ENCODE measurements around the gene SCGB1D1. TPM values are rescaled to one million over a fixed set of nuclear protein-coding genes. Genes with fewer than 3 reads are reported as not detected.
"Not testable (repeated sequence)": the region's sequence is repeated elsewhere in the genome, so short reads cannot be mapped to it uniquely, and the experiment has no call there.

The SCGB1D1 gene
- total RNA-seq, 8 experiments from 2014 or later: not detected

GRCh38 chr11:62172294-62172693 lies 17.7 kb upstream of the SCGB1D1 start:
- in situ Hi-C loops (cut with MboI; ENCODE audit: low pct_unique_long_range_greater_than_20kb in 2 of 9, low sequenced_read_pairs in 9 of 9, unreplicated experiment in 9 of 9): loop anchor here in 1 of 9 experiments (25.0 kb wide), 1 partner anchor 140 kb away; no protein-coding TSS in a partner anchor

GRCh38 chr11:62176766-62177165 lies 13.2 kb upstream of the SCGB1D1 start:
- no peak overlapping the region for H3K27ac ChIP-seq
- no peak overlapping the region for H3K4me3 ChIP-seq
- peak in 1 of 8 experiments; percentile 12 for ATAC-seq (replicated peaks in 6 of 8)
- WGBS, 10 experiments: 8 to 98% (median 52%) methylated on average over 1 to 3 of the region's 3 CpGs; no CpG with 5 or more reads in 5 of the 10 experiments
- peaks cover 4 to 10% of the 10 kb centered on the region in 2 donors for H3K4me1 ChIP-seq (replicated peaks in 1 of 2)
- in situ Hi-C loops (cut with MboI; ENCODE audit: low pct_unique_long_range_greater_than_20kb in 2 of 9, low sequenced_read_pairs in 9 of 9, unreplicated experiment in 9 of 9): no loop called here

More at GRCh38 chr11:62172294-62172693, 17.7 kb upstream of the SCGB1D1 start:
- Histone ChIP-seq H3K4me3 (no peak overlapping the region), H3K27ac (no peak overlapping the region), H3K4me1 (replicated peaks in 1 of 2) (peaks cover 4 to 15% of the 10 kb centered on the region in 2 donors)
- WGBS, 10 experiments: 40 to 100% (median 57%) methylated on average over 2 to 7 of the region's 7 CpGs
- ATAC-seq (replicated peaks in 6 of 8): peak in 2 of 8 experiments; percentile 43 to 52

- ATAC-seq (replicated peaks in 6 of 8): no peak
- in situ Hi-C loops (cut with MboI; ENCODE audit: low pct_unique_long_range_greater_than_20kb in 2 of 9, low sequenced_read_pairs in 9 of 9, unreplicated experiment in 9 of 9): no loop called here
- no peaks in the 10 kb centered on the region for H3K4me1 ChIP-seq (replicated peaks in 1 of 2)
- 0 to 100% (median 72%) methylated on average over 1 to 5 of the region's 5 CpGs for WGBS, 10 experiments
- no peak overlapping the region for H3K27ac ChIP-seq
- no peak overlapping the region for H3K4me3 ChIP-seq
Observed at GRCh38 chr11:62179995-62180394, 10.0 kb upstream of the SCGB1D1 start.

GRCh38 chr11:62181097-62181496 lies 8.9 kb upstream of the SCGB1D1 start:
- no peaks in the 10 kb centered on the region for H3K4me1 ChIP-seq (replicated peaks in 1 of 2)
- in situ Hi-C loops (cut with MboI; ENCODE audit: low pct_unique_long_range_greater_than_20kb in 2 of 9, low sequenced_read_pairs in 9 of 9, unreplicated experiment in 9 of 9): no loop called here
- ATAC-seq (replicated peaks in 6 of 8): no peak
- 0 to 94% (median 84%) methylated on average over 1 to 2 of the region's 2 CpGs; no CpG with 5 or more reads in 4 of the 10 experiments for WGBS, 10 experiments
- H3K4me3 ChIP-seq: no peak overlapping the region
- H3K27ac ChIP-seq: no peak overlapping the region

GRCh38 chr11:62182147-62182891 lies 7.7 kb upstream of the SCGB1D1 start:
- no peaks in the 10 kb centered on the region for H3K4me1 ChIP-seq (replicated peaks in 1 of 2)
- peak in 3 of 8 experiments; percentile 37 to 72 (median 66) for ATAC-seq (replicated peaks in 6 of 8)

GRCh38 chr11:62186195-62186594 lies 3.8 kb upstream of the SCGB1D1 start:
- no peak for ATAC-seq (replicated peaks in 6 of 8)
- H3K4me1 ChIP-seq (replicated peaks in 1 of 2): no peaks in the 10 kb centered on the region
- H3K4me3 ChIP-seq: no peak overlapping the region
- H3K27ac ChIP-seq: no peak overlapping the region
- in situ Hi-C loops (cut with MboI; ENCODE audit: low pct_unique_long_range_greater_than_20kb in 2 of 9, low sequenced_read_pairs in 9 of 9, unreplicated experiment in 9 of 9): no loop called here
- 8 to 76% methylated on average over 2 of the region's 2 CpGs; no CpG with 5 or more reads in 8 of the 10 experiments for WGBS, 10 experiments

More at GRCh38 chr11:62182147-62182891, 7.7 kb upstream of the SCGB1D1 start:
- H3K4me3 ChIP-seq: no peak overlapping the region
- H3K27ac ChIP-seq: no peak overlapping the region
- in situ Hi-C loops (cut with MboI; ENCODE audit: low pct_unique_long_range_greater_than_20kb in 2 of 9, low sequenced_read_pairs in 9 of 9, unreplicated experiment in 9 of 9): no loop called here
- WGBS, 10 experiments: 13 to 76% (median 64%) methylated on average over 4 to 8 of the region's 8 CpGs

DNA sequence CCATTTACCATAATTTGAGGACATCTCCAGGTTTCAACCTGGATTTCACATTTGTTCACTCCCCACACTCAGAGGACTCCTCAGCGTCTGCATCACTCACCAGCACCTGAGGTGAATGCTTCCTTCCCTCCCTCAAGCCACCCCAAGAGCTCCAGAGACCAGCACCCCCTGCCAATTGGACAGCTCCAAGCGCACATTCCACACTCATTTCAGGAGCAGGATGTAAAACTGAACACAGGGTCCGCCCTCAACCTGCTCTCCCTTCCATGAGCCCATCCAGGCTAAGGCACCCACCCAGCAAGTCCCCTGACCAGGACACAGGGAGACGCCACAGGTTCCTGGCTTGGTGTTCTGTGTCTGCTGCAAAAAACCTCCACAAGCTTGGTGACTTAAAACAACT lies 3.9 kb downstream of the SCGB1D1 start:
- peak in 3 of 8 experiments; percentile 18 to 45 (median 19) for ATAC-seq (replicated peaks in 6 of 8)
- in situ Hi-C loops (cut with MboI; ENCODE audit: low pct_unique_long_range_greater_than_20kb in 2 of 9, low sequenced_read_pairs in 9 of 9, unreplicated experiment in 9 of 9): no loop called here

DNA sequence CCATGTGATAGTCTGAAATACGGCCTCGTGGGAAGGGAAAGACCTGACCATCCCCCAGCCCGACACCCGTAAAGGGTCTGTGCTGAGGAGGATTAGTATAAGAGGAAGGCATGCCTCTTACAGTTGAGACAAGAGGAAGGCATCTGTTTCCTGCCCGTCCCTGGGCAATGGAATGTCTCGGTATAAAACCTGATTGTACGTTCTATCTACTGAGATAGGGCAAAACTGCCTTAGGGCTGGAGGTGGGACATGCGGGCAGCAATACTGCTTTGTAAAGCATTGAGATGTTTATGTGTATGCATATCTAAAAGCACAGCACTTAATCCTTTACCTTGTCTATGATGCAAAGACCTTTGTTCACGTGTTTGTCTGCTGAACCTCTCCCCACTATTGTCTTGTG lies 5.0 kb downstream of the SCGB1D1 start:
- H3K4me1 ChIP-seq (replicated peaks in 1 of 2); in situ Hi-C loops (cut with MboI; ENCODE audit: low pct_unique_long_range_greater_than_20kb in 2 of 9, low sequenced_read_pairs in 9 of 9, unreplicated experiment in 9 of 9); H3K27ac ChIP-seq; H3K4me3 ChIP-seq; ATAC-seq (replicated peaks in 6 of 8): not testable (repeated sequence)
- WGBS, 10 experiments: 33% methylated on average over 1 of the region's 9 CpGs; no CpG with 5 or more reads in 9 of the 10 experiments

More for the DNA sequence above, 3.9 kb downstream of the SCGB1D1 start:
- Histone ChIP-seq H3K27ac (no peak overlapping the region), H3K4me1 (replicated peaks in 1 of 2) (no peaks in the 10 kb centered on the region), H3K4me3 (no peak overlapping the region)
- WGBS, 10 experiments: 0 to 100% (median 81%) methylated on average over 1 to 3 of the region's 4 CpGs; no CpG with 5 or more reads in 5 of the 10 experiments

GRCh38 chr11:62195945-62196344 lies 5.9 kb downstream of the SCGB1D1 start:
- in situ Hi-C loops (cut with MboI; ENCODE audit: low pct_unique_long_range_greater_than_20kb in 2 of 9, low sequenced_read_pairs in 9 of 9, unreplicated experiment in 9 of 9): no loop called here
- Histone ChIP-seq H3K4me1 (replicated peaks in 1 of 2) (no peaks in the 10 kb centered on the region), H3K4me3 (no peak overlapping the region), H3K27ac (no peak overlapping the region)
- ATAC-seq (replicated peaks in 6 of 8): peak in 1 of 8 experiments; percentile 54
- 10 to 100% (median 87%) methylated on average over 2 to 5 of the region's 7 CpGs; no CpG with 5 or more reads in 2 of the 10 experiments for WGBS, 10 experiments

- H3K4me3 ChIP-seq; in situ Hi-C loops (cut with MboI; ENCODE audit: low pct_unique_long_range_greater_than_20kb in 2 of 9, low sequenced_read_pairs in 9 of 9, unreplicated experiment in 9 of 9); H3K27ac ChIP-seq; ATAC-seq (replicated peaks in 6 of 8); H3K4me1 ChIP-seq (replicated peaks in 1 of 2): not testable (repeated sequence)
- WGBS, 10 experiments: 0 to 95% (median 81%) methylated on average over 1 to 2 of the region's 2 CpGs; no CpG with 5 or more reads in 4 of the 10 experiments
Observed at GRCh38 chr11:62197400-62197799, 7.4 kb downstream of the SCGB1D1 start.

- Histone ChIP-seq H3K4me1 (replicated peaks in 1 of 2) (no peaks in the 10 kb centered on the region), H3K4me3 (no peak overlapping the region), H3K27ac (no peak overlapping the region)
- 14 to 94% (median 63%) methylated on average over 1 to 2 of the region's 2 CpGs; no CpG with 5 or more reads in 2 of the 10 experiments for WGBS, 10 experiments
- ATAC-seq (replicated peaks in 6 of 8): no peak
- in situ Hi-C loops (cut with MboI; ENCODE audit: low pct_unique_long_range_greater_than_20kb in 2 of 9, low sequenced_read_pairs in 9 of 9, unreplicated experiment in 9 of 9): loop anchor here in 2 of 9 experiments (25.0 kb wide), 1 partner anchor 111 kb away; no protein-coding TSS in a partner anchor
Observed at GRCh38 chr11:62201376-62201775, 11.4 kb downstream of the SCGB1D1 start.

GRCh38 chr11:62202910-62203309 lies 12.9 kb downstream of the SCGB1D1 start:
- ATAC-seq (replicated peaks in 6 of 8): no peak
- in situ Hi-C loops (cut with MboI; ENCODE audit: low pct_unique_long_range_greater_than_20kb in 2 of 9, low sequenced_read_pairs in 9 of 9, unreplicated experiment in 9 of 9): loop anchor here in 2 of 9 experiments (25.0 kb wide), 1 partner anchor 109 kb away; no protein-coding TSS in a partner anchor
- WGBS, 10 experiments: 19 to 90% (median 68%) methylated on average over 1 to 6 of the region's 6 CpGs; no CpG with 5 or more reads in 1 of the 10 experiments
- Histone ChIP-seq H3K27ac (no peak overlapping the region), H3K4me1 (replicated peaks in 1 of 2) (no peaks in the 10 kb centered on the region), H3K4me3 (no peak overlapping the region)

DNA sequence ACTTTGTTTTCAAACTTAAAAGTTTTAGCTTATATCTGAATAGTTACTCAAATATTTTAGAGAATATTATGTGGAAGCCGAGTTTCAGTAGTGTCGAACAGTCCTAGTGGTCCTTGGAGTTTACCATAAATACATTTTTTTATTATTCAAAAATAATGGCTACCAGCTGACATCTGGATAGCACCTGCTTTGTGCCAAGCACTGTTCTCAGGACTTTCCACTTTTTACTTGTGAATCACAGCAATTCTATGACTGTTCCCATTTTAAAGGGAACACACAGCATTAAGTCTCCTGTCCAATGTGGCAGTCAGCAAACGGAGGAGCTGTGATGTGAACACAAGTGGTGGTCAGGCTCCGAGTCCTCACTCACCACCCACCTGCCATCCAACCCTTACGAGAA lies 14.4 kb downstream of the SCGB1D1 start:
- no peaks in the 10 kb centered on the region for H3K4me1 ChIP-seq (replicated peaks in 1 of 2)
- peak in 1 of 8 experiments; percentile 82 for ATAC-seq (replicated peaks in 6 of 8)
- in situ Hi-C loops (cut with MboI; ENCODE audit: low pct_unique_long_range_greater_than_20kb in 2 of 9, low sequenced_read_pairs in 9 of 9, unreplicated experiment in 9 of 9): loop anchor here in 2 of 9 experiments (25.0 kb wide), 1 partner anchor 108 kb away; no protein-coding TSS in a partner anchor
- H3K4me3 ChIP-seq: no peak overlapping the region
- 16 to 100% (median 81%) methylated on average over 1 to 4 of the region's 5 CpGs; no CpG with 5 or more reads in 1 of the 10 experiments for WGBS, 10 experiments
- H3K27ac ChIP-seq: no peak overlapping the region
